C4-2B (cell line): ENCODE data around the gene DHRS4.
"Not testable (repeated sequence)": the region's sequence is repeated elsewhere in the genome, so short reads cannot be mapped to it uniquely, and the experiment has no call there.

Experiments used
- ZFX ChIP-seq: fragments of 450-650 bp; IDR thresholded peaks from 2 replicates; pipeline ENCODE4 v1.6.1; 2017
- TF ChIP-seq, protein P1 (sequence below): fragments of 450-650 bp; conservative IDR thresholded peaks from 2 replicates; pipeline ENCODE4 v1.5.1; 2017; ENCODE audit warnings: mild to moderate bottlenecking

- TF ChIP-seq, protein P1, sequence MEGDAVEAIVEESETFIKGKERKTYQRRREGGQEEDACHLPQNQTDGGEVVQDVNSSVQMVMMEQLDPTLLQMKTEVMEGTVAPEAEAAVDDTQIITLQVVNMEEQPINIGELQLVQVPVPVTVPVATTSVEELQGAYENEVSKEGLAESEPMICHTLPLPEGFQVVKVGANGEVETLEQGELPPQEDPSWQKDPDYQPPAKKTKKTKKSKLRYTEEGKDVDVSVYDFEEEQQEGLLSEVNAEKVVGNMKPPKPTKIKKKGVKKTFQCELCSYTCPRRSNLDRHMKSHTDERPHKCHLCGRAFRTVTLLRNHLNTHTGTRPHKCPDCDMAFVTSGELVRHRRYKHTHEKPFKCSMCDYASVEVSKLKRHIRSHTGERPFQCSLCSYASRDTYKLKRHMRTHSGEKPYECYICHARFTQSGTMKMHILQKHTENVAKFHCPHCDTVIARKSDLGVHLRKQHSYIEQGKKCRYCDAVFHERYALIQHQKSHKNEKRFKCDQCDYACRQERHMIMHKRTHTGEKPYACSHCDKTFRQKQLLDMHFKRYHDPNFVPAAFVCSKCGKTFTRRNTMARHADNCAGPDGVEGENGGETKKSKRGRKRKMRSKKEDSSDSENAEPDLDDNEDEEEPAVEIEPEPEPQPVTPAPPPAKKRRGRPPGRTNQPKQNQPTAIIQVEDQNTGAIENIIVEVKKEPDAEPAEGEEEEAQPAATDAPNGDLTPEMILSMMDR, result not testable (repeated sequence)
- not testable (repeated sequence) for TF ChIP-seq ZFX
Measured at GRCh38 chr14:24001679-24002078, 48.1 kb downstream of the DHRS4 start.
